CD8-positive, alpha-beta memory T cell (primary cell): ENCODE data around the gene CEACAM16. TPM values are rescaled to one million over a fixed set of nuclear protein-coding genes. Genes with fewer than 3 reads are reported as not detected.
"Not testable (repeated sequence)": the region's sequence is repeated elsewhere in the genome, so short reads cannot be mapped to it uniquely, and the experiment has no call there.

Source experiments
- CTCF ChIA-PET: fragments of 350-600 bp; sonication (Branson Sonifier 250); formaldehyde crosslinking; loops from one replicate; lab custom pipeline; 2021; ENCODE audit warnings: antibody characterized with exemption; lab: Charles Lee
- POLR2A ChIA-PET: fragments of 350-600 bp; sonication (Branson Sonifier 250); formaldehyde crosslinking; loops from one replicate; lab custom pipeline; 2021; ENCODE audit warnings: antibody characterized with exemption; lab: Charles Lee
- DNase-seq, 5 donors: peaks; one replicate each; pipeline versions ENCODE4 v3.0.0 to v3.0.0-alpha.2; 2020 to 2022; ENCODE audit warnings: mixed read lengths in 1 of 5
- H3K27ac ChIP-seq: one replicate; pipeline ENCODE4 v1.7.0; 2013; ENCODE audit warnings: low read depth, mild to moderate bottlenecking, low read length, moderate library complexity
- H3K27me3 ChIP-seq: 2 replicates; pipeline ENCODE4 v1.7.0; 2013; ENCODE audit warnings: low read length, mild to moderate bottlenecking; ENCODE audit not compliant: insufficient read depth, poor library complexity, severe bottlenecking
- H3K36me3 ChIP-seq: 2 replicates; pipeline ENCODE4 v1.7.0; 2013; ENCODE audit warnings: mild to moderate bottlenecking, low read length, moderate library complexity; ENCODE audit not compliant: insufficient read depth
- H3K4me1 ChIP-seq: 2 replicates; pipeline ENCODE4 v1.7.0; 2013; ENCODE audit warnings: mild to moderate bottlenecking, low read length, moderate library complexity; ENCODE audit not compliant: insufficient read depth
- H3K4me3 ChIP-seq: 2 replicates; pipeline ENCODE4 v1.7.0; 2013; ENCODE audit warnings: mild to moderate bottlenecking, low read length
- H3K9me3 ChIP-seq: 2 replicates; pipeline ENCODE4 v1.7.0; 2013; ENCODE audit warnings: mild to moderate bottlenecking, low read length
- H3K27ac Mint-ChIP-seq, 8 donors: one replicate each; pipeline ENCODE4 v1.8.0; 2020 to 2021; ENCODE audit warnings: mixed read lengths in 8 of 8, mild to moderate bottlenecking in 6 of 8, inconsistent platforms in 3 of 8, moderate library complexity in 3 of 8
- H3K27me3 Mint-ChIP-seq, 2 donors: one replicate each; pipeline ENCODE4 v1.8.0; 2020 to 2021; ENCODE audit warnings: mixed read lengths in 2 of 2, mild to moderate bottlenecking in 1 of 2, moderate library complexity in 1 of 2
- H3K36me3 Mint-ChIP-seq, 3 donors: one replicate each; pipeline ENCODE4 v1.8.0; 2020 to 2021; ENCODE audit warnings: mixed read lengths in 3 of 3, inconsistent platforms in 1 of 3, mild to moderate bottlenecking in 1 of 3
- H3K4me1 Mint-ChIP-seq, 3 donors: one replicate each; pipeline ENCODE4 v1.8.0; 2020 to 2021; ENCODE audit warnings: mixed read lengths in 3 of 3, inconsistent platforms in 1 of 3, mild to moderate bottlenecking in 1 of 3
- H3K4me3 Mint-ChIP-seq, 7 donors: one replicate each; pipeline ENCODE4 v1.8.0; 2020 to 2021; ENCODE audit warnings: mixed read lengths in 7 of 7, mild to moderate bottlenecking in 6 of 7, moderate library complexity in 4 of 7, inconsistent platforms in 2 of 7
- H3K9me3 Mint-ChIP-seq, 5 donors: one replicate each; pipeline ENCODE4 v1.8.0; 2020 to 2022; ENCODE audit warnings: mixed read lengths in 5 of 5, mild to moderate bottlenecking in 3 of 5, moderate library complexity in 2 of 5, inconsistent platforms in 1 of 5
- polyA plus RNA-seq: library from polyadenylated mRNA; unstranded; fragments of 300-500 nt; fragmentation: Illumina TruSeq; gene quantifications from one replicate; pipeline ENCODE4 v1.2.3, GENCODE V29; 2021
- total RNA-seq, 2 experiments: library from RNA; stranded (reverse); gene quantifications; one replicate each; pipeline ENCODE4 v1.2.3, GENCODE V29; 2021

CEACAM16 gene
- total and polyA plus RNA-seq, 3 experiments from 2014 or later = not detected

DNA sequence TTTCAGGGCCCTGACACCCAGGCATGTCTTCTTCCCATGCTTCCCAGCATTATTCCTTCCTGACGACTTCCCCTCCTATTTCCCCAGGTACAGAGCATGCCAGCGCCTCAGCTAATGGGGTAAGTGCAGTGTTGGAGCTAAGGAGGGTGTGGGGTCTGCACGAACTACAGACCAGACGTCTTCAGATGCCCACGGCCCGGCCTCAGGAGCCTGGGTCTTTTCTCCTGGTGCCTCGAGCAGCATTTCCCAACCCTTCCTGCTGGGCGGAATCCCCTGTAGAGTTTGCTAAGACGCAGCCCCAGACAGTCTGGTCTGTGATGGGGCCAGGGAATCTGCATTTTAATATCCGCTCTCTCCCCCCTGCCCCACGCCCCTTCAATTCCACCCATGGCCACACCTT, 37.7 kb upstream of the CEACAM16 start:
- Histone ChIP-seq H3K27ac (no peak overlapping the region), H3K4me1 (no peaks in the 10 kb centered on the region), H3K27me3 (no peaks in the 10 kb centered on the region), H3K36me3 (no peaks in the 10 kb centered on the region), H3K9me3 (no peaks in the 10 kb centered on the region), H3K4me3 (no peak overlapping the region)
- peak in 1 of 5 donors; percentile 10 for DNase-seq
- CTCF ChIA-PET = no interaction called here
- H3K27ac Mint-ChIP-seq = no peak overlapping the region
- H3K27me3 Mint-ChIP-seq = peaks cover 4% of the 10 kb centered on the region in 2 donors
- H3K36me3 Mint-ChIP-seq = no peaks in the 10 kb centered on the region
- H3K9me3 Mint-ChIP-seq = no peaks in the 10 kb centered on the region
- peaks cover 2 to 13% (median 6%) of the 10 kb centered on the region in 3 donors for H3K4me1 Mint-ChIP-seq
- POLR2A ChIA-PET = no interaction called here
- H3K4me3 Mint-ChIP-seq = no peak overlapping the region

DNA sequence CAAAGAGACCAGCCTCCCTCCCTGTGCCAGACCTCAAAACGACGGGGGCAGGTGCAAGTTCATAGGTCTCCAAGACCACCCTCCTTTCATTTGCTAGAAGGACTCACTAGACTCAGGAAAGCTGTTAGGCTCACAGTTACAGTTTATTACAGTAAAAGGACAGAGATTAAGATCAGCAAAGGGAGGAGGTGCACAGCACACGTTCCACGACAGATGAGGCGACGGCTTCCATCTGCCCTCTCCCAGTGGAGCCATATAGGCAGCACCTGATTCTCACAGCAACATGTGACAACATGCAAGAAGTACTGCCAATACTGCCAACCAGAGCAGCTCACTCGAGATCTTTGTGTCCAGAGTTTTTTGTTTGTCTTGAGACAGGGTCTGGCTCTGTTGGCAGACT, 37.0 kb upstream of the CEACAM16 start:
- H3K4me1 Mint-ChIP-seq = peaks cover 2 to 12% (median 6%) of the 10 kb centered on the region in 3 donors
- no peaks in the 10 kb centered on the region for H3K9me3 Mint-ChIP-seq
- Histone ChIP-seq H3K4me1 (no peaks in the 10 kb centered on the region), H3K4me3 (no peak overlapping the region), H3K36me3 (no peaks in the 10 kb centered on the region), H3K27me3 (no peaks in the 10 kb centered on the region), H3K9me3 (no peaks in the 10 kb centered on the region), H3K27ac (no peak overlapping the region)
- ChIA-PET CTCF (no interaction called here), POLR2A (no interaction called here)
- H3K36me3 Mint-ChIP-seq = no peaks in the 10 kb centered on the region
- peak in 1 of 5 donors; percentile 1 for DNase-seq
- H3K27me3 Mint-ChIP-seq = peaks cover 0 to 6% of the 10 kb centered on the region in 2 donors
- H3K27ac Mint-ChIP-seq = no peak overlapping the region
- H3K4me3 Mint-ChIP-seq = no peak overlapping the region

DNA sequence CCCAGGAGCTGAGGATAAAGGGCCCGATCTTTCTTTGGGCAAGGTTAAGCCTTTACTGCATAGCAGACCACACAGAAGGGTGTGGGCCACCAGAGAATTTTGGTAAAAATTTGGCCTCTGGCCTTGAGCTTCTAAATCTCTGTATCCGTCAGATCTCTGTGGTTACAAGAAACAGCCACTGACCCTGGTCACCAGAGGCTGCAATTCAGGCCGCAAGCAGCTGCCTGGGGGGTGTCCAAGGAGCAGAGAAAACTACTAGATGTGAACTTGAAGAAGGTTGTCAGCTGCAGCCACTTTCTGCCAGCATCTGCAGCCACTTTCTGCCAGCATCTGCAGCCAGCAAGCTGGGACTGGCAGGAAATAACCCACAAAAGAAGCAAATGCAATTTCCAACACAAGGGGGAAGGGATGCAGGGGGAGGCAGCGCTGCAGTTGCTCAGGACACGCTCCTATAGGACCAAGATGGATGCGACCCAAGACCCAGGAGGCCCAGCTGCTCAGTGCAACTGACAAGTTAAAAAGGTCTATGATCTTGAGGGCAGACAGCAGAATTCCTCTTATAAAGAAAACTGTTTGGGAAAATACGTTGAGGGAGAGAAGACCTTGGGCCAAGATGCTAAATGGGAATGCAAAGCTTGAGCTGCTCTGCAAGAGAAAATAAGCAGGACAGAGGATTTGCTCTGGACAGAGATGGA, 36.1 kb upstream of the CEACAM16 start:
- Histone ChIP-seq H3K27me3 (no peaks in the 10 kb centered on the region), H3K36me3 (no peaks in the 10 kb centered on the region), H3K4me1 (no peaks in the 10 kb centered on the region), H3K9me3 (no peaks in the 10 kb centered on the region), H3K4me3 (no peak overlapping the region), H3K27ac (no peak overlapping the region)
- Mint-ChIP-seq H3K9me3 (no peaks in the 10 kb centered on the region), H3K36me3 (no peaks in the 10 kb centered on the region), H3K27ac (no peak overlapping the region), H3K4me1 (peaks cover 0 to 4% (median 0%) of the 10 kb centered on the region in 3 donors), H3K27me3 (peaks cover 0 to 6% of the 10 kb centered on the region in 2 donors), H3K4me3 (no peak overlapping the region)
- POLR2A ChIA-PET = no interaction called here
- CTCF ChIA-PET = interaction anchor here (0.6 to 1.0 kb wide), 3 partner anchors 8 to 1962 kb away, joined by 3 read pairs; no protein-coding TSS in a partner anchor
- DNase-seq = peak in 1 of 5 donors; percentile 1

DNA sequence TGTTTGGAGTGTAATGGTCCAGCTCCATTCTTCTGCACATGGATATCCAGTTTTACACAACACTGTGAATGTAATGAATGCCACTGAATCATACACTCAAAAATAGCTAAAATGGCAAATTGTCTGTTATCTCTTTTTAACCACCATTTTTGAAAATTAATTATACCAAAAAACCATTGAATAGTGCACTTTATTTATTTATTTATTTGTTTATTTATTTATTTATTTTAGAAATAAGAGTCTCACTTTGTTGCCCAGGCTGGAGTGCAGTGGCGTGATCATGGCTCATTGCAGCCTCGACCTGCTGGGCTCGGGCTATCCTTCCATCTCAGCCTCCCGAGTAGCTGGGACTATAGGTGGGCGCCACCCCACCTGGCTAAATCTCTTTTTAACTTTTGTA, 35.0 kb upstream of the CEACAM16 start:
- H3K9me3 ChIP-seq = no peaks in the 10 kb centered on the region
- Mint-ChIP-seq H3K27me3 (peaks cover 0 to 6% of the 10 kb centered on the region in 2 donors), H3K4me3 (no peak overlapping the region), H3K36me3 (no peaks in the 10 kb centered on the region), H3K27ac (no peak overlapping the region), H3K4me1 (no peaks in the 10 kb centered on the region), H3K9me3 (no peaks in the 10 kb centered on the region)
- ChIA-PET CTCF (no interaction called here), POLR2A (no interaction called here)
- H3K36me3 ChIP-seq = no peaks in the 10 kb centered on the region
- DNase-seq = no peak
- no peaks in the 10 kb centered on the region for H3K27me3 ChIP-seq
- H3K27ac ChIP-seq = no peak overlapping the region
- no peaks in the 10 kb centered on the region for H3K4me1 ChIP-seq
- no peak overlapping the region for H3K4me3 ChIP-seq

DNA sequence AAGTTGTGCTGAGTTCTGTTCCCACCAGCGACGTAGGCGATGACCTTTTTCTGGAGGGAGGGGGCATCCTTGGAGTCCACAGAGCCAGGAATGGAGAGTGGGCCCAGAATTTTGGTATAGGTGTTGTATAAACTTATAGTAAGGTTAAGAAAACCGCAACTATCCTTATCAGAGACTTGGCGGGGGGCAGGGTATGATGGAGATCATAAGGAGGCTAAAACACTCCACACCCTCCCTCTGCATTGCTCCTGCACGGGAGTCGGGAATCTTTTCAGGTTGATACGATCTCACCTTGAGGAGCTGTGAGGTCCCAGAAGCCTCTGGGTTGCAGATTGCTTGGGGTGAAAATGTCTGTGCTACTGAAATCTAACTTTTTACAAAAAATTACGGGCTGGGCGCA, 34.0 kb upstream of the CEACAM16 start:
- H3K9me3 ChIP-seq = no peaks in the 10 kb centered on the region
- Mint-ChIP-seq H3K4me1 (no peaks in the 10 kb centered on the region), H3K4me3 (no peak overlapping the region), H3K9me3 (no peaks in the 10 kb centered on the region), H3K27me3 (peaks cover 6 to 9% of the 10 kb centered on the region in 2 donors), H3K36me3 (no peaks in the 10 kb centered on the region), H3K27ac (no peak overlapping the region)
- no peak overlapping the region for H3K27ac ChIP-seq
- no peak overlapping the region for H3K4me3 ChIP-seq
- H3K36me3 ChIP-seq = no peaks in the 10 kb centered on the region
- no peaks in the 10 kb centered on the region for H3K4me1 ChIP-seq
- peak in 1 of 5 donors; percentile 11 for DNase-seq
- H3K27me3 ChIP-seq = no peaks in the 10 kb centered on the region
- CTCF ChIA-PET = no interaction called here
- POLR2A ChIA-PET = no interaction called here

DNA sequence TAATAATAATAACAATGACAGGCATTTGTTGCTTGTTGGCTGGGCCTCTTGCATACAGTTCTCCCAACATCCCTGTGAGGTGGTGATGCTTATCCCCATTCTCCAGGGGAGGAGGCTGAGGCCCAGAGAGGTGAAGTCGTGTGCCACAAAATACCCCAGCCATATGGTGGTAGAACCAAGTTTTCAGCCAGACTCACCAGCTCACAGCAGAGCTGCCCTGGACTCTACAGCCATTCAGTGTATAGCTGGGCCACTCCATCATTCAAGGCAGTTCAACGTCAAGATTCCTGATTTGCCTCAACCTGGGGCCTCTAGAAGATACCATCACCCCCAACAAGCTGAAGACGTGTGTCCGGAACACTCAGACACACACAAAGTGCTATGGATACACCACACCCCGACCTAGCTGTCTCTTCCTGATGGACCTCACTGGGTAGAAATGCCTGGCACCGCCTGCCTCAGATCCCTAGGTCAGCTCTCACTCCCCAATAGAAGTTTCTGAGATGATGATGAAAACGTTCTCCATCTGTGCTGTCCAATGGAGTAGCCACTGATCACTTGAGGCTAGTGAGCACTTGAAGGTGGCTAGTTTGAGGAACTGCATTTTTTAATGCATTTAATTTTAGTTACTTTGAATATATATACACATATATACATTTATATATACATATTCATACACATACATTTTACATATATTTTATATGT, 31.9 kb upstream of the CEACAM16 start:
- Mint-ChIP-seq H3K4me3 (no peak overlapping the region), H3K36me3 (no peaks in the 10 kb centered on the region), H3K27me3 (peaks cover 6 to 10% of the 10 kb centered on the region in 2 donors), H3K9me3 (no peaks in the 10 kb centered on the region), H3K27ac (no peak overlapping the region), H3K4me1 (no peaks in the 10 kb centered on the region)
- H3K4me1 ChIP-seq = no peaks in the 10 kb centered on the region
- no peak overlapping the region for H3K27ac ChIP-seq
- H3K9me3 ChIP-seq = no peaks in the 10 kb centered on the region
- no peaks in the 10 kb centered on the region for H3K27me3 ChIP-seq
- no peak for DNase-seq
- no peaks in the 10 kb centered on the region for H3K36me3 ChIP-seq
- ChIA-PET POLR2A (no interaction called here), CTCF (no interaction called here)
- H3K4me3 ChIP-seq = no peak overlapping the region

DNA sequence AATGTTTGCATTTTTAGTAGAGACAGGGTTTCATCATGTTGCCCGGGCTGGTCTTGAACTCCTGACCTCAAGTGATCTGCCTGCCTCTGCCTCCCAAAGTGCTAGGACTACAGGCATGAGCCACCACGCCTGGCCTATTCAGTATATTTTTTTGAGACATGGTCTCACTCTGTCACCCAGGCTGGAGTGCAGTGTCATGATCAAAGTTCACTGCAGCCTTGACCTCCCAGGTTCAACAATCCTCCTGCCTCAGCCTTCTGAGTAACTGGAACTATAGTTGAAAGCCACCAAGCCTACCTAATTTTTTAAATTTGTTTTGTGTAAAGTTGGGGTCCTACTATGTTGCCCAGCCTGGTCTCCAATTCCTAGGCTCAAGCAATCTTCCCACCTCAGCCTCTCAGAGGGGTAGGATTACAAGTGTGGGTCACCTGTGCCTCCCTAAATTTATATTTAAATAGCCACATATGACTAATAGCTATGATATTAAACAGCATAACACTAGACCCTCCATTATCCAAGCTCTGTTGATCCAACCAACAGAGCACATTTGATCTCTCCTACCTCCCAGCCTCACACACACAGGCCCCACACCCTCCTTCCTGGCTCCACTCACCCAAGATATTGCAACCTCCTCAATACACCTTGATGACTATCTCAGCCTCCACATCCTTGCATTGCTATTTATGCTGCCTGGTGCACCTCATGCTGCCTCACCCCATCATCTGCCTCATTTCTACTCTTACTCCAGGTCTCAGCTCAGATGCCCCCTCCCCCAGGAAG, 29.8 kb upstream of the CEACAM16 start:
- POLR2A ChIA-PET = no interaction called here
- Mint-ChIP-seq H3K36me3 (no peaks in the 10 kb centered on the region), H3K27ac (no peak overlapping the region), H3K4me1 (no peaks in the 10 kb centered on the region), H3K9me3 (no peaks in the 10 kb centered on the region), H3K27me3 (peaks cover 8 to 9% of the 10 kb centered on the region in 2 donors), H3K4me3 (no peak overlapping the region)
- H3K27ac ChIP-seq = no peak overlapping the region
- no peaks in the 10 kb centered on the region for H3K4me1 ChIP-seq
- no peak overlapping the region for H3K4me3 ChIP-seq
- H3K9me3 ChIP-seq = no peaks in the 10 kb centered on the region
- H3K27me3 ChIP-seq = no peaks in the 10 kb centered on the region
- no peaks in the 10 kb centered on the region for H3K36me3 ChIP-seq
- CTCF ChIA-PET = no interaction called here
- no peak for DNase-seq

DNA sequence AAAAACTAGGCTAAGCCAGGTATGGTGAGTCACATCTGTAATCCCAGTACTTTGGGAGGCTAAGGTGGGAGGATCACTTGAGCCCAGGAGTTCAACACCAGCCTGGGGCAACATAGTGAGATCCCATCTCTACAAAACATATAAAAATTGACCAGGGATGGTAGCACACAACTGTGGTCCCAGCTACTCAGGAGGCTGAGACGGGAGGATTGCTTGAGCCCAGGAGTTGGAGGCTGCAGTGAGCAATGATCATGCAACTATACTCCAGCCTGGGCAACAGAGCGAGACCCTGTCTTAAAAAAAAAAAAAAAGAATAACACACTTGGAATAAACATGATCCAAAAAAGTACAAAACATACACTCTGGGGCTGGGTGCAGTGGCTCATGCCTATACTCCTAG, 28.9 kb upstream of the CEACAM16 start:
- H3K27ac ChIP-seq, POLR2A ChIA-PET, CTCF ChIA-PET, DNase-seq, H3K4me3 ChIP-seq, H3K9me3 Mint-ChIP-seq, H3K36me3 Mint-ChIP-seq, H3K27me3 ChIP-seq, H3K4me1 Mint-ChIP-seq, H3K4me1 ChIP-seq, H3K4me3 Mint-ChIP-seq, H3K9me3 ChIP-seq, H3K27ac Mint-ChIP-seq, H3K36me3 ChIP-seq: not testable (repeated sequence)
- peaks cover 8 to 12% of the 10 kb centered on the region in 2 donors for H3K27me3 Mint-ChIP-seq
